Measurements from ENCODE around the gene MPP4.

MPP4 gene

DNA sequence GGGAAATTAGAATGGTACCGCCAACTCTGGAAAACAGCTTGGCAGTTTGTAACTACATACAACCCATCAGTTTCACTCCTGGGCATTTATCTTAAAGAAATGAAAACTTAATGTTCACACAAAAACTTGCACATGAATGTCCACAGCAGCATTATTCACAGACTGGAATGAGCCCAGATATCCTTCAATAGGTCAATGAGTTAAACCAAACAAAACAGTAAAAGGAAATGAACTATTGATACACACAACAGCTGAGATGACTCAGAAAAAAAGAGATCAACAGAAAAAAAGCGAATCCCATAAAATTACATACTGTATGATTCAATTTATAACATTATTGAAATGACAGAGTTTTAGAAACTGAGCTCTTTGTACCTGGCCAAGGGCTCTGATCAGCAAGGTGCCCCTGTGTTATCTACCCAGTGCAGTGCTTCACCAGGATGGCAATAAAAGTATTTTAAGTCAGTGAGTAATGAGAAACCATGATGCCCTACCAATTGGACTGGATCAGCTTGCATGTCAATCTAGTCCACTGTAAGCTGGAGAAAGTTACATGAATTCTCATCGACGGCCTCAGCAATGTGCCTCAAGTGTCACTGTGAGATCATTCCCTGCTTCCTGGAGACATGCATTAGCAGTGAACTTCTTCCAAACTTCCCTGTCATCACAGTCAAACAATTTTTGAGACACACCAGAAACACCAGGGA lies 77.0 kb downstream of the MPP4 start:
- no peak for DNase-seq

DNA sequence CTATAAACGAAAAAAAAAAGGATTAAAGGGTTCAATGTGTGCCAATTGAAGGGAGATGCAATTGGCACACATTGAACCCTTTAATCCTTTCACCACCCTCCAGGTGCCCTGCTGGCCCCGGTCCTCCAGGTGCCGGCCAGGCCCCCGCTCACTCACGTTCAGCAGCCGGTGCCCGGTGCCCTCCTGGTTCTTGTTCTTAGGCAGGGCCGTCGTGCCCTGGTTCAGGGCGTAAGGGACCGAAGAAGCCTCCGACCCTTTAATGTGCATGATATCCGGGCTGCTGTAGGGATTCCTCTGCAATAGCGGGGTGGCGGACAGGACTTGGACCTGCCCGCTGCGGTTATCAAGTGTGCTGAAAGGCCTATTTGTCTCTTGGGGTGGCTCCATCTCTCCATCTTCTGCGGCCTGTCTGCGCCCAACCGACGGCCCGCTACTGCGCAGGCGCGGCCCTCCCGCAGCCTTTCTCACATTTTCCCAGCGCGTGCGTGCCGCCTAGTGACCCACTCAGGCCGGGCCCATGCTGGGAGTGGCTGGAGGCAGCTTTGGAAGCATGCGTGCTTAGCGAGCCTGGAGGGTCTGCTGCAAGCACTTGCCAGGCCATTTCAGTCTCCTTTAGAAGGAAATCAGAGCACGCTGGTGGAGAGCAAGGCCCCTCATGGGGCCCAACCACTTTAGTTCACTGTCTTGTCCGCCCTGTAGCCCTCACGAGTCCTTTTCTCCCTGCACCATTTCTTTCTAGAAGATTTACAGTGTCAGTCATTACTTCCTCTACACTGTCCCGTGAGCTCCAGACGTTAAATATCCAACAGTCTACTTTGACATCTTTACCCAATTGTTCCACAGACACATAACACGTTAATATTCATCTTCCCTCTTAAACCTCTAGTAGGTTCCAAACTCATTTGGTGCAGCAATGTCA lies 79.4 kb downstream of the MPP4 start:
- DNase-seq: no peak

DNA sequence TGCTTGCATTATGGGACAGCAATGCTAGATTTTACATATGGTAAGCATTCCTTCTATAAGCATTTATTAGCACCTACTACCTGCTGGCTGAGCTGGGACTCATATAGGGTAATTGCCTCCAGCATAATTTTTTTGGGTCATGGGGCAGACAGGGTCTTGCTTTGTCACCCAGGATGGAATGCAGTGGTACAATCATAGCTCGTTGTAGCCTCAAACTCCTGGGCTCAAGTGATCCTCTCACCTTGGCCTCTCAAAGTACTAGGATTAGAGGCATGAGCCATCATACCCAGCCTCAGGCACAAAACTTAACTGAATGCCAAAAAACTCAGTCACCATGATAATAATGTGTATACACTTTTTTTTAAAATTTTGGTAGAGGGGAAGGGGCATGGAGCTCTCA lies 90.4 kb downstream of the MPP4 start:
- no peak for DNase-seq

DNA sequence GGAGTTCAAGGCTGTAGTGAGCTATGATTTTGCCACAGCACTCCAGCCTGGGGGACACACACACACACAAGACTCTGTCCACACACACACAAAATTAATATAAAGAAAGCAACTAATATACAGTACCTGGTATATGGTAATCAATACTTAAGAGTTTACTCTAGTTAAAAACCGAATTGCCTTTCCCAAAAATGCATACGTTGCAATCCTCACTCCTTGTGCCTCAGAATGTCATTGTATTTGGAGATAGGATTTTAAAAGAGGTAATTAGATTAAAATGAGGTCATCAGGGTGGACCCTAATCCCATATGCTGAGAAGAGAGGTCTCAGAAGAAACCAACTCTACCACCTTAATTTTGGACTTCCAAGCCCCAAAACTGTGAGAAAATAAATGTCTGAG lies 90.9 kb downstream of the MPP4 start:
- no peak for DNase-seq

DNA sequence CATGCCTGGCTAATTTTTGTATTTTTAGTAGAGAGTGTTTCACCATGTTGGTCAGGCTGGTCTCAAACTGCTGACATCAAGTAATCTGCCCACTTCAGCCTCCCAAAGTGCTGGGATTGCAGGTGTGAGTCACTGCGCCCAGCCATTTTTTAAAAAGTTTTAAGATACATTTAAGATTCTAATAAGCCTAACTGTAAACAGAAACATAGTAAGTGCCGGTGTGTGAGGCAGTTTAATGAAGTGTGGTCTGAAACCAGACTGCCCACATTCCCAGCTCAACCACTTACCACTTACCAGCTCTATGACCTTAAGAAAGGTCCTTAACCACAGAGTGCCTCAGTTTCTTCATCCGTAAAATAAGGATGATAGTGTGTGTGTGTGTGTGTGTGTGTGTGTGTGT lies 97.5 kb downstream of the MPP4 start:
- DNase-seq: no peak

DNA sequence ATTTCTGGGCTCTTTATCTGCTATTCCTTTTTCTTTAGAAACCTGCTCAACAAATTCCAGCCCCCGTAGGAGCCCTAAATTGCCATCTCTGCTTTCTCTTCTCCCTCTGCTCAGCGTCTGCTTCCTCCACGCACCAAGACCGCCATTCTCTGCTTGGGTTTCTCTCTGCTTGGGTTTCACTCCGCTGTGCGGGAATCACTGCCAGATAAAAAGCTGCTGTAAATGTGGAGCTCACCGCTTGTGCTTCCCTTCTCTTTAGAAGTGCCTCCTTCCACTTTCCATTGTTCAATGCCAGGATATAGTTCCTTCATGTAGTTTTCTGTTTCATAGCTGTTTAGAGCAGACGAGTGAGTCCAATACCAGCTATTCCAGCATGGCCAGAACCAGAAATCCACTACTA lies 101.0 kb downstream of the MPP4 start:
- no peak for DNase-seq

Data from SHP77 treated with DMSO at 0.1 percent for 48 hours (cell line).